Endothelial cell of umbilical vein (primary cell): ENCODE measurements around the gene CCDC170. TPM values are rescaled to one million over a fixed set of nuclear protein-coding genes. Genes with fewer than 3 reads are reported as not detected.

ENCODE experiments used
- BruUV-seq: library from RNA; stranded (reverse); fragments of 400-500 nt; replicated peaks from 2 replicates; lab custom pipeline; 2021; lab: Mats Ljungman, UMichigan
- CTCF ChIA-PET: fragments of 300-600, 350-600 bp; sonication (Branson Sonifier 250); formaldehyde crosslinking; loops from one replicate; lab custom pipeline; 2021; ENCODE audit warnings: antibody characterized with exemption, inconsistent platforms; lab: Charles Lee
- POLR2A ChIA-PET: fragments of 300-600, 350-600 bp; sonication (Branson Sonifier 250); formaldehyde crosslinking; loops from one replicate; lab custom pipeline; 2021; ENCODE audit warnings: antibody characterized with exemption, inconsistent platforms; lab: Charles Lee
- DNase-seq: peaks from one replicate; pipeline ENCODE4 v3.0.0-alpha.2; 2011; ENCODE audit warnings: low read depth, low spot score
- FAIRE-seq: peaks from 2 replicates; lab custom pipeline; 2011; peaks lifted over from hg19 to GRCh38; lab: Jason Lieb, UNC
- H2AFZ ChIP-seq: 2 replicates; pipeline ENCODE4 v1.6.0; 2012; ENCODE audit warnings: low read depth, low read length, control low read depth, inconsistent platforms
- H3K27ac ChIP-seq: 2 replicates; pipeline ENCODE4 v1.5.1; 2011; ENCODE audit warnings: low read depth, mild to moderate bottlenecking, control low read depth, low read length, moderate library complexity; ENCODE audit not compliant: insufficient read depth
- H3K27me3 ChIP-seq, 2 experiments: 2 replicates each; pipeline versions ENCODE4 v1.6.0 to v1.6.1; 2011; ENCODE audit warnings: low read length in 2 of 2, mixed read lengths in 1 of 2; ENCODE audit not compliant: control insufficient read depth in 2 of 2, insufficient read depth in 2 of 2
- H3K36me3 ChIP-seq, 2 experiments: 2 replicates in 1 of 2; 3 replicates in 1 of 2; pipeline ENCODE4 v1.5.1; 2011; ENCODE audit warnings: low read length in 2 of 2, mild to moderate bottlenecking in 1 of 2, moderate library complexity in 1 of 2; ENCODE audit not compliant: control insufficient read depth in 2 of 2, insufficient read depth in 2 of 2; ENCODE audit errors: extremely low read depth in 1 of 2
- H3K4me1 ChIP-seq: 3 replicates; pipeline ENCODE4 v1.5.1; 2011; ENCODE audit warnings: mild to moderate bottlenecking, low read length; ENCODE audit not compliant: control insufficient read depth, insufficient read depth; ENCODE audit errors: extremely low read depth
- H3K4me2 ChIP-seq: 2 replicates; pipeline ENCODE4 v1.6.1; 2011; ENCODE audit warnings: low read length, control low read depth, mixed read lengths; ENCODE audit not compliant: insufficient read depth
- H3K4me3 ChIP-seq, 3 experiments: fragments of 200-600 bp in 1 of 3; sonication (generic), shearing (Covaris generic) in 1 of 3; replicated peaks in 1 of 3; 2 replicates each; pipeline ENCODE4 v1.5.1; 2011 to 2016; ENCODE audit warnings: control low read depth in 3 of 3, low read length in 3 of 3, mild to moderate bottlenecking in 2 of 3, inconsistent platforms in 1 of 3, low read depth in 1 of 3, moderate library complexity in 1 of 3; ENCODE audit not compliant: insufficient read depth in 1 of 3
- H3K79me2 ChIP-seq: 2 replicates; pipeline ENCODE4 v1.6.0; 2012; ENCODE audit warnings: low read length, inconsistent platforms; ENCODE audit not compliant: control insufficient read depth, insufficient read depth
- H3K9ac ChIP-seq: replicated peaks from 2 replicates; pipeline ENCODE3; 2011; ENCODE audit warnings: low read length, control low read depth; ENCODE audit not compliant: insufficient read depth; ENCODE audit errors: extremely low read depth
- H3K9me1 ChIP-seq: replicated peaks from 3 replicates; pipeline ENCODE4 v1.6.0; 2011; ENCODE audit warnings: mild to moderate bottlenecking, low read length; ENCODE audit not compliant: control insufficient read depth, insufficient read depth; ENCODE audit errors: extremely low read depth
- H3K9me3 ChIP-seq: replicated peaks from 2 replicates; pipeline ENCODE4 v1.5.1; 2012; ENCODE audit warnings: low read length, inconsistent platforms; ENCODE audit not compliant: control insufficient read depth, insufficient read depth
- H4K20me1 ChIP-seq: replicated peaks from 2 replicates; pipeline ENCODE3; 2011; ENCODE audit warnings: mild to moderate bottlenecking, low read length; ENCODE audit not compliant: control insufficient read depth, insufficient read depth; ENCODE audit errors: extremely low read depth
- EZH2 ChIP-seq: IDR thresholded peaks from 2 replicates; pipeline ENCODE4 v1.6.1; 2012; ENCODE audit warnings: borderline replicate concordance, low read depth, mild to moderate bottlenecking, moderate library complexity, low read length, inconsistent platforms; ENCODE audit not compliant: severe bottlenecking
- FOS ChIP-seq: IDR thresholded peaks from 2 replicates; pipeline ENCODE4 v1.6.1; 2011; ENCODE audit warnings: mild to moderate bottlenecking, low read length, moderate library complexity, borderline replicate concordance; ENCODE audit not compliant: insufficient read depth
- GATA2 ChIP-seq: IDR thresholded peaks from 2 replicates; pipeline ENCODE4 v1.7.0; 2011; ENCODE audit warnings: low read depth, mild to moderate bottlenecking, moderate library complexity, mixed read lengths, low read length; ENCODE audit not compliant: insufficient read length, insufficient read depth
- JUN ChIP-seq: IDR thresholded peaks from 2 replicates; pipeline ENCODE4 v1.6.1; 2011; ENCODE audit warnings: borderline replicate concordance, low read depth; ENCODE audit not compliant: insufficient read length, insufficient read depth
- MAX ChIP-seq: IDR thresholded peaks from 2 replicates; pipeline ENCODE4 v1.6.1; 2011; ENCODE audit not compliant: insufficient read depth, insufficient read length
- MYC ChIP-seq: IDR thresholded peaks from one replicate; pipeline ENCODE4 v1.6.1; 2011; ENCODE audit warnings: mild to moderate bottlenecking, low read depth, low read length
- POLR2A ChIP-seq: IDR thresholded peaks from 2 replicates; pipeline ENCODE4 v1.6.1; 2012; ENCODE audit warnings: low read depth, mild to moderate bottlenecking, control low read depth, low read length
- POLR2AphosphoS5 ChIP-seq: IDR thresholded peaks from 2 replicates; pipeline ENCODE4 v1.6.1; 2012; ENCODE audit warnings: low read depth, mild to moderate bottlenecking, control low read depth, low read length, moderate library complexity; ENCODE audit not compliant: insufficient read depth
- dilution Hi-C: fragments of 300-500 bp; cut with MboI; formaldehyde crosslinking; loops from one replicate; pipeline ENCODE4 v1.15.0; 2019; ENCODE audit warnings: low sequenced_read_pairs; ENCODE audit not compliant: extremely low pct_ligation_motif_present
- intact Hi-C: fragments of 100-400 bp; cut with micrococcal nuclease; formaldehyde crosslinking; loops from one replicate; pipeline ENCODE4 v1.10.0; 2022
- polyA plus RNA-seq, 4 experiments: library from polyadenylated mRNA; depleted of rRNA in 3 of 4; stranded (reverse) in 3 of 4; unstranded in 1 of 4; fragments of >200 nt; gene quantifications; 2 replicates each; pipeline versions ENCODE4 v1.2.1 to v1.2.3, GENCODE V29; 2011 to 2012; ENCODE audit warnings: missing spikeins in 1 of 4
- total RNA-seq: library from RNA; stranded (reverse); gene quantifications from 2 replicates; pipeline ENCODE4 v1.2.3, GENCODE V29; 2021
- TF ChIP-seq, protein P1 (sequence below), 2 donors: IDR thresholded peaks; 1 replicate in 1 of 2; 2 replicates in 1 of 2; pipeline ENCODE4 v1.5.1; 2011; ENCODE audit warnings: low read length in 2 of 2, mild to moderate bottlenecking in 2 of 2, moderate library complexity in 2 of 2, control low read depth in 1 of 2, inconsistent platforms in 1 of 2, low read depth in 1 of 2; ENCODE audit not compliant: insufficient read depth in 1 of 2; ENCODE audit errors: extremely low read depth in 1 of 2

CCDC170 gene
- total and polyA plus RNA-seq, 2 donors (not counting 3 experiments of a cell fraction or from before 2014, with no cell fraction given), result 0.07 to 0.21 TPM

DNA sequence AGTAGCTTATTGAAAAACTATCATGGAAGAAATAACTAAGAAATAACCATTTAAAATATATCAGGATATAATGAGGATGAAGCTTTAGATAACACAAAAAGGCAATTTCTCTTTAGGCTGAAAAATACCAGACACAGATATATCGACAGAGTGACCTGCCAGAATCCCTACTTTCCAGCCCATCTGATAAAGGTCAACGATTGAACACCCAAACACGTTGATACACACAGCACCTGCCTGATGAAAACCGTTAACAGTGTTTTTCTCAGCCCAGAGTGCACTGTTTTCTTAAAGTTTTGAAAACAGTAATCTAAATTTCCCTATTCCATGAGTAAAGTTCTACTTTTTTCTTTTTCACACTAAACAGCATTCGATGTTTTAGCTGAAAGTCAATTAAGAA is 170.6 kb downstream of the CCDC170 start:
- no peak overlapping the region for H3K4me3 ChIP-seq
- no peaks in the 10 kb centered on the region for H3K9me1 ChIP-seq
- peaks cover 7 to 21% of the 10 kb centered on the region in 2 experiments for H3K27me3 ChIP-seq
- TF ChIP-seq POLR2AphosphoS5, result no peak
- TF ChIP-seq JUN, result no peak
- TF ChIP-seq FOS, result no peak
- no peak for TF ChIP-seq EZH2
- no peak overlapping the region for H2AFZ ChIP-seq
- H3K4me2 ChIP-seq, result no peak overlapping the region
- no peak overlapping the region for H3K9ac ChIP-seq
- H4K20me1 ChIP-seq, result no peaks in the 10 kb centered on the region
- no peaks in the 10 kb centered on the region for H3K4me1 ChIP-seq
- CTCF ChIA-PET, result interaction anchor here (1.0 to 2.4 kb wide), 3 partner anchors 21 to 603 kb away, joined by 3 to 16 read pairs (median 3); no protein-coding TSS in a partner anchor
- FAIRE-seq (no peak), DNase-seq (no peak)
- no peaks in the 10 kb centered on the region for H3K36me3 ChIP-seq
- POLR2A ChIA-PET, result no interaction called here
- intact Hi-C loops (loop anchor here (5.0 kb wide), 1 partner anchor 603 kb away; no protein-coding TSS in a partner anchor), dilution Hi-C loops (no loop called here)
- H3K9me3 ChIP-seq, result no peaks in the 10 kb centered on the region
- H3K79me2 ChIP-seq, result no peaks in the 10 kb centered on the region
- no TSS peak for BruUV-seq
- no peak overlapping the region for H3K27ac ChIP-seq

GRCh38 chr6:151665329-151665728 is 171.5 kb downstream of the CCDC170 start:
- no peaks in the 10 kb centered on the region for H3K4me1 ChIP-seq
- no peaks in the 10 kb centered on the region for H3K9me1 ChIP-seq
- dilution Hi-C loops, result no loop called here
- POLR2A ChIA-PET, result no interaction called here
- intact Hi-C loops, result no loop called here
- DNase-seq (no peak), FAIRE-seq (no peak)
- no peaks in the 10 kb centered on the region for H3K79me2 ChIP-seq
- no TSS peak for BruUV-seq
- no peak overlapping the region for H2AFZ ChIP-seq
- H3K27ac ChIP-seq, result no peak overlapping the region
- H4K20me1 ChIP-seq, result no peaks in the 10 kb centered on the region
- TF ChIP-seq EZH2 (no peak), GATA2 (no peak), POLR2A (no peak), JUN (no peak), MAX (no peak), MYC (no peak), FOS (no peak), POLR2AphosphoS5 (no peak)
- TF ChIP-seq, protein P1, sequence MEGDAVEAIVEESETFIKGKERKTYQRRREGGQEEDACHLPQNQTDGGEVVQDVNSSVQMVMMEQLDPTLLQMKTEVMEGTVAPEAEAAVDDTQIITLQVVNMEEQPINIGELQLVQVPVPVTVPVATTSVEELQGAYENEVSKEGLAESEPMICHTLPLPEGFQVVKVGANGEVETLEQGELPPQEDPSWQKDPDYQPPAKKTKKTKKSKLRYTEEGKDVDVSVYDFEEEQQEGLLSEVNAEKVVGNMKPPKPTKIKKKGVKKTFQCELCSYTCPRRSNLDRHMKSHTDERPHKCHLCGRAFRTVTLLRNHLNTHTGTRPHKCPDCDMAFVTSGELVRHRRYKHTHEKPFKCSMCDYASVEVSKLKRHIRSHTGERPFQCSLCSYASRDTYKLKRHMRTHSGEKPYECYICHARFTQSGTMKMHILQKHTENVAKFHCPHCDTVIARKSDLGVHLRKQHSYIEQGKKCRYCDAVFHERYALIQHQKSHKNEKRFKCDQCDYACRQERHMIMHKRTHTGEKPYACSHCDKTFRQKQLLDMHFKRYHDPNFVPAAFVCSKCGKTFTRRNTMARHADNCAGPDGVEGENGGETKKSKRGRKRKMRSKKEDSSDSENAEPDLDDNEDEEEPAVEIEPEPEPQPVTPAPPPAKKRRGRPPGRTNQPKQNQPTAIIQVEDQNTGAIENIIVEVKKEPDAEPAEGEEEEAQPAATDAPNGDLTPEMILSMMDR (IDR thresholded peaks at IDR 0.05; ENCODE audit: extremely low read depth in 1 of 2, insufficient read depth in 1 of 2, low read depth in 1 of 2, low read length in 2 of 2), result no peak
- H3K36me3 ChIP-seq, result no peaks in the 10 kb centered on the region
- no peak overlapping the region for H3K4me3 ChIP-seq
- no peaks in the 10 kb centered on the region for H3K9me3 ChIP-seq
- no peak overlapping the region for H3K9ac ChIP-seq
- CTCF ChIA-PET, result interaction anchor here (1.0 to 1.4 kb wide), 2 partner anchors 10 to 21 kb away, joined by 3 to 4 read pairs; no protein-coding TSS in a partner anchor
- no peak overlapping the region for H3K4me2 ChIP-seq
- peaks cover 7 to 21% of the 10 kb centered on the region in 2 experiments for H3K27me3 ChIP-seq
